Measurements from ENCODE around the gene TM4SF1. TPM values are rescaled to one million over a fixed set of nuclear protein-coding genes. Genes with fewer than 3 reads are reported as not detected.

TM4SF1 gene
- total RNA-seq, 1 donor from 2014 or later: 97.7 TPM

GRCh38 chr3:149376718-149377407 is 586 bp downstream of the TM4SF1 start:
- no peak for DNase-seq (ENCODE audit: extremely low spot score in 2 of 2)
- Histone ChIP-seq H3K4me1 (peaks cover 41% of the 10 kb centered on the region), H3K27me3 (no peaks in the 10 kb centered on the region), H3K9me3 (no peaks in the 10 kb centered on the region), H3K4me3 (peak overlapping the region; percentile 24 to 45), H3K27ac (peak overlapping the region; percentile 76), H3K36me3 (no peaks in the 10 kb centered on the region)
- TF ChIP-seq POLR2A (IDR thresholded peaks at IDR 0.05) (no peak), POLR2AphosphoS5 (IDR thresholded peaks at IDR 0.05; ENCODE audit: insufficient read depth in 1 of 2, low read depth in 1 of 2) (no peak), CTCF (IDR thresholded peaks at IDR 0.05) (no peak)
- intact Hi-C loops (cut with DNase I): no loop called here

GRCh38 chr3:149375501-149376196 is 1.8 kb downstream of the TM4SF1 start:
- no peaks in the 10 kb centered on the region for H3K9me3 ChIP-seq
- peaks cover 46% of the 10 kb centered on the region for H3K4me1 ChIP-seq
- intact Hi-C loops (cut with DNase I): no loop called here
- peak overlapping the region; percentile 16 to 45 for H3K4me3 ChIP-seq
- no peak for TF ChIP-seq POLR2A (IDR thresholded peaks at IDR 0.05)
- TF ChIP-seq CTCF (IDR thresholded peaks at IDR 0.05): no peak
- no peak for TF ChIP-seq POLR2AphosphoS5 (IDR thresholded peaks at IDR 0.05; ENCODE audit: insufficient read depth in 1 of 2, low read depth in 1 of 2)
- H3K27ac ChIP-seq: peak overlapping the region; percentile 76
- no peak for DNase-seq (ENCODE audit: extremely low spot score in 2 of 2)
- no peaks in the 10 kb centered on the region for H3K27me3 ChIP-seq
- H3K36me3 ChIP-seq: no peaks in the 10 kb centered on the region

GRCh38 chr3:149374793-149375500 is 2.5 kb downstream of the TM4SF1 start:
- H3K9me3 ChIP-seq: no peaks in the 10 kb centered on the region
- H3K4me1 ChIP-seq: peaks cover 53% of the 10 kb centered on the region
- no peak for TF ChIP-seq POLR2A (IDR thresholded peaks at IDR 0.05)
- no peaks in the 10 kb centered on the region for H3K36me3 ChIP-seq
- H3K4me3 ChIP-seq: peak overlapping the region; percentile 16 to 45
- intact Hi-C loops (cut with DNase I): no loop called here
- H3K27ac ChIP-seq: peak overlapping the region; percentile 76
- H3K27me3 ChIP-seq: no peaks in the 10 kb centered on the region
- DNase-seq (ENCODE audit: extremely low spot score in 2 of 2): no peak

GRCh38 chr3:149374391-149374790 is 3.1 kb downstream of the TM4SF1 start:
- intact Hi-C loops (cut with DNase I): no loop called here
- peak overlapping the region; percentile 56 for H3K27ac ChIP-seq
- no peak overlapping the region for H3K4me3 ChIP-seq
- H3K36me3 ChIP-seq: no peaks in the 10 kb centered on the region
- peaks cover 58% of the 10 kb centered on the region for H3K4me1 ChIP-seq
- no peak for DNase-seq (ENCODE audit: extremely low spot score in 2 of 2)
- no peaks in the 10 kb centered on the region for H3K27me3 ChIP-seq
- H3K9me3 ChIP-seq: no peaks in the 10 kb centered on the region
- TF ChIP-seq POLR2AphosphoS5 (IDR thresholded peaks at IDR 0.05; ENCODE audit: insufficient read depth in 1 of 2, low read depth in 1 of 2) (no peak), CTCF (IDR thresholded peaks at IDR 0.05) (no peak), POLR2A (IDR thresholded peaks at IDR 0.05) (no peak)

GRCh38 chr3:149373235-149374125 is 4.0 kb downstream of the TM4SF1 start:
- H3K9me3 ChIP-seq: no peaks in the 10 kb centered on the region
- H3K27me3 ChIP-seq: no peaks in the 10 kb centered on the region
- peaks cover 50% of the 10 kb centered on the region for H3K4me1 ChIP-seq
- H3K36me3 ChIP-seq: no peaks in the 10 kb centered on the region
- intact Hi-C loops (cut with DNase I): no loop called here
- DNase-seq (ENCODE audit: extremely low spot score in 2 of 2): no peak
- H3K27ac ChIP-seq: peak overlapping the region; percentile 56
- TF ChIP-seq POLR2AphosphoS5 (IDR thresholded peaks at IDR 0.05; ENCODE audit: insufficient read depth in 1 of 2, low read depth in 1 of 2): peak in 1 of 2 donors; percentile 48
- no peak for TF ChIP-seq CTCF (IDR thresholded peaks at IDR 0.05)
- no peak for TF ChIP-seq POLR2A (IDR thresholded peaks at IDR 0.05)
- no peak overlapping the region for H3K4me3 ChIP-seq

Data from vagina (tissue), 2 donors.